SU-DHL-6 (cell line): ENCODE measurements around the gene AADACL3.
"Not testable (repeated sequence)": the region's sequence is repeated elsewhere in the genome, so short reads cannot be mapped to it uniquely, and the experiment has no call there.

Experiments used
- H2AFZ ChIP-seq: fragments of 200-600 bp; sonication (generic); 2 replicates; pipeline ENCODE4 v1.6.1; 2014; ENCODE audit warnings: low read depth, mild to moderate bottlenecking, moderate library complexity, mixed read lengths, antibody characterized with exemption, low read length; ENCODE audit not compliant: severe bottlenecking
- H3F3A ChIP-seq: fragments of 200-600 bp; shearing (Covaris generic); 2 replicates; pipeline ENCODE4 v1.6.0; 2016; ENCODE audit warnings: antibody characterized with exemption, mild to moderate bottlenecking; ENCODE audit not compliant: insufficient read depth
- H3K27ac ChIP-seq: fragments of 200-600 bp; sonication (generic); 2 replicates; pipeline ENCODE4 v1.5.1; 2016; ENCODE audit warnings: low read depth, mild to moderate bottlenecking, low read length, moderate library complexity, mixed read lengths
- H3K27me3 ChIP-seq: fragments of 200-600 bp; sonication (generic), shearing (Covaris generic); 2 replicates; pipeline ENCODE4 v1.6.0; 2014; ENCODE audit warnings: mild to moderate bottlenecking, low read length
- H3K36me3 ChIP-seq: fragments of 200-600 bp; sonication (generic); 2 replicates; pipeline ENCODE4 v1.6.1; 2014; ENCODE audit warnings: mild to moderate bottlenecking, low read length, mixed read lengths
- H3K4me2 ChIP-seq: fragments of 300-600, 200-600 bp; shearing (Covaris generic), sonication (generic); 2 replicates; pipeline ENCODE4 v1.6.0; 2014; ENCODE audit warnings: low read length, low read depth, mild to moderate bottlenecking; ENCODE audit not compliant: poor library complexity, severe bottlenecking
- H3K4me3 ChIP-seq: fragments of 200-600 bp; sonication (generic); 2 replicates; pipeline ENCODE4 v1.5.1; 2014; ENCODE audit warnings: antibody characterized with exemption, low read length, mild to moderate bottlenecking, mixed read lengths; ENCODE audit not compliant: insufficient read depth, poor library complexity, severe bottlenecking
- H3K79me2 ChIP-seq: fragments of 200-600 bp; sonication (generic); 2 replicates; pipeline ENCODE4 v1.6.1; 2014; ENCODE audit warnings: mild to moderate bottlenecking, low read length, moderate library complexity; ENCODE audit not compliant: insufficient read depth
- H3K9ac ChIP-seq: fragments of 200-600 bp; sonication (generic); 2 replicates; pipeline ENCODE4 v1.7.0; 2014; ENCODE audit warnings: mild to moderate bottlenecking, low read length
- H3K9me2 ChIP-seq: fragments of 200-600 bp; sonication (generic); replicated peaks from 2 replicates; pipeline ENCODE4 v1.6.1; 2014; ENCODE audit warnings: low read length; ENCODE audit not compliant: insufficient read depth
- H3K9me3 ChIP-seq: fragments of 200-600 bp; sonication (generic); 2 replicates; pipeline ENCODE4 v1.6.1; 2014; ENCODE audit warnings: low read length, mixed read lengths; ENCODE audit not compliant: insufficient read depth
- H4K20me1 ChIP-seq: fragments of 200-600 bp; sonication (generic); 2 replicates; pipeline ENCODE4 v1.6.1; 2014; ENCODE audit warnings: low read depth, mild to moderate bottlenecking, antibody characterized with exemption, low read length, moderate library complexity, mixed read lengths
- CTCF ChIP-seq: fragments of 200-600 bp; sonication (generic); IDR thresholded peaks from one replicate; pipeline ENCODE4 v1.5.1; 2017; ENCODE audit warnings: antibody characterized with exemption, mild to moderate bottlenecking, low read length, moderate library complexity; ENCODE audit not compliant: insufficient read depth, poor library complexity, severe bottlenecking
- EZH2phosphoT487 ChIP-seq: fragments of 200-600 bp; sonication (generic), shearing (Covaris generic); conservative IDR thresholded peaks from 2 replicates; pipeline ENCODE4 v1.6.1; 2018; ENCODE audit warnings: mild to moderate bottlenecking, antibody characterized with exemption, low read length, moderate library complexity, mixed read lengths

AADACL3 gene

GRCh38 chr1:12722626-12723025 is 6.7 kb downstream of the AADACL3 start:
- Histone ChIP-seq H3K4me2 (no peak overlapping the region), H3K9me3 (no peaks in the 10 kb centered on the region), H4K20me1 (no peaks in the 10 kb centered on the region), H3K9me2 (no peaks in the 10 kb centered on the region), H2AFZ (no peak overlapping the region), H3K36me3 (no peaks in the 10 kb centered on the region), H3K79me2 (no peaks in the 10 kb centered on the region), H3K27ac (no peak overlapping the region), H3F3A (no peaks in the 10 kb centered on the region), H3K4me3 (no peak overlapping the region), H3K27me3 (no peaks in the 10 kb centered on the region), H3K9ac (no peak overlapping the region)
- TF ChIP-seq EZH2phosphoT487 (no peak), CTCF (no peak)

- Histone ChIP-seq H3K4me2 (no peak overlapping the region), H3K9me2 (no peaks in the 10 kb centered on the region), H3K79me2 (no peaks in the 10 kb centered on the region), H3K36me3 (no peaks in the 10 kb centered on the region), H3K9me3 (no peaks in the 10 kb centered on the region), H3K4me3 (no peak overlapping the region), H3K27ac (no peak overlapping the region), H3K27me3 (no peaks in the 10 kb centered on the region), H4K20me1 (no peaks in the 10 kb centered on the region), H3F3A (no peaks in the 10 kb centered on the region), H3K9ac (no peak overlapping the region), H2AFZ (no peak overlapping the region)
- TF ChIP-seq CTCF (no peak), EZH2phosphoT487 (no peak)
Measured at GRCh38 chr1:12728391-12728790, 12.5 kb downstream of the AADACL3 start.

- TF ChIP-seq EZH2phosphoT487, result no peak
- no peak for TF ChIP-seq CTCF
- no peaks in the 10 kb centered on the region for H3K79me2 ChIP-seq
- H4K20me1 ChIP-seq, result no peaks in the 10 kb centered on the region
- no peak overlapping the region for H3K4me3 ChIP-seq
- no peaks in the 10 kb centered on the region for H3K27me3 ChIP-seq
- no peak overlapping the region for H2AFZ ChIP-seq
- no peaks in the 10 kb centered on the region for H3K9me2 ChIP-seq
- no peak overlapping the region for H3K27ac ChIP-seq
- H3K4me2 ChIP-seq, result no peak overlapping the region
- H3K9me3 ChIP-seq, result no peaks in the 10 kb centered on the region
- no peaks in the 10 kb centered on the region for H3K36me3 ChIP-seq
- H3K9ac ChIP-seq, result no peak overlapping the region
- no peaks in the 10 kb centered on the region for H3F3A ChIP-seq
Measured at GRCh38 chr1:12730156-12730555, 14.2 kb downstream of the AADACL3 start.

GRCh38 chr1:12731084-12731483 is 15.2 kb downstream of the AADACL3 start:
- H3K4me2 ChIP-seq, H3K9me2 ChIP-seq, H4K20me1 ChIP-seq, H3K27ac ChIP-seq, H3K79me2 ChIP-seq, H3K27me3 ChIP-seq, H3K9ac ChIP-seq, H2AFZ ChIP-seq, H3K4me3 ChIP-seq, H3K9me3 ChIP-seq, H3F3A ChIP-seq, H3K36me3 ChIP-seq: not testable (repeated sequence)
